Hepatocyte (in vitro differentiated cells): ENCODE results near the gene ZFP92.

Experiments
- CTCF ChIP-seq: fragments of 200-600 bp; sonication (generic); IDR thresholded peaks from 2 replicates; pipeline ENCODE4 v1.5.1; 2016; ENCODE audit warnings: antibody characterized with exemption, mild to moderate bottlenecking; ENCODE audit not compliant: poor library complexity
- EZH2 ChIP-seq: fragments of 200-600 bp; sonication (generic); IDR thresholded peaks from 2 replicates; pipeline ENCODE4 v1.6.1; 2016; ENCODE audit warnings: antibody characterized with exemption, mild to moderate bottlenecking, borderline replicate concordance
- EZH2phosphoT487 ChIP-seq: fragments of 200-600 bp; sonication (generic); IDR thresholded peaks from one replicate; pipeline ENCODE4 v1.6.1; 2018; ENCODE audit warnings: antibody characterized with exemption, mild to moderate bottlenecking, low read depth, moderate library complexity; ENCODE audit not compliant: unreplicated experiment, severe bottlenecking

DNA sequence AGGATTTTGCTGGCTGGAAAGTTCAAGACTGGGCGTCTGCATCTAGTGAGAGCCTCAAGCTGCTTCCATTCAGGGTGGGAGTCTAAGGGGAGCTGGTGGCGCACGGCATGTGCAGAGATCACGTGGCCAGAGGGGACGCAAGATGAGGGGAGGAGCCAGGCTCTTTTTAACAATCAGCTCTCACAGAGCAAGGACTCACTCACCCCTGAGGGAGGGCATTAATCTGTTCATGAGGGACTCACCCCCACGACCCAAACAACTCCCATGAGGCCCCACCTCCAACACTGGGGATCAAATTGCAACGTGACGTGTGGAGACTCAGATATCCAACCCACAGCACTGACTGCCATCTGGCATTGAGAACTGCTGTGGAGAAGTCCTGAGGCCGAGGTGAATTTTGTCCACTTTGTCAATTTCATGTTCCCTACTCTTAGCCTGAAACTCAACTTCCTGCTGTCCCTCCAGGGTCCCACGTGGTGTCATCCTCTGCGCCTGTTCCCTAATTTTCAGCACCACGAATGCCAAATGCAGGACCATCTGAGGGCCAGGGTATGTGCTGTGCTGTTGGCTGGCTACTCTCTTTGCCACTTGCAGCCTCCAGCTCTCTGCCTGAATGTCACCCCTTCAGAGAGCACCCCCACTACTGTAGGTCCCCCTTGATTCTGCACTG lies 5.6 kb downstream of the ZFP92 start:
- TF ChIP-seq CTCF = no peak
- TF ChIP-seq EZH2 = no peak
- TF ChIP-seq EZH2phosphoT487 = no peak
